ENCODE data around the gene RBMXL3.

Gene RBMXL3

GRCh38 chrX:115174548-115174947 lies 14.7 kb upstream of the RBMXL3 start:
- Histone ChIP-seq H3K4me3 (ENCODE audit: insufficient read depth, low read length, poor library complexity, severe bottlenecking) (no peak overlapping the region), H3K9me2 (replicated peaks; ENCODE audit: insufficient read depth, low read length) (no peaks in the 10 kb centered on the region), H3K27me3 (ENCODE audit: low read length) (no peaks in the 10 kb centered on the region), H3K9ac (ENCODE audit: low read length) (no peak overlapping the region), H2AFZ (ENCODE audit: low read depth, low read length, severe bottlenecking) (no peak overlapping the region), H3K4me2 (ENCODE audit: low read depth, low read length, poor library complexity, severe bottlenecking) (no peak overlapping the region), H3K9me3 (ENCODE audit: insufficient read depth, low read length) (no peaks in the 10 kb centered on the region), H3K79me2 (ENCODE audit: insufficient read depth, low read length) (no peaks in the 10 kb centered on the region), H3F3A (ENCODE audit: insufficient read depth) (no peaks in the 10 kb centered on the region), H3K36me3 (ENCODE audit: low read length) (no peaks in the 10 kb centered on the region), H4K20me1 (ENCODE audit: low read depth, low read length) (no peaks in the 10 kb centered on the region), H3K27ac (ENCODE audit: low read depth, low read length) (no peak overlapping the region)
- TF ChIP-seq EZH2phosphoT487 (conservative IDR thresholded peaks at IDR 0.05; ENCODE audit: low read length) (no peak), CTCF (IDR thresholded peaks at IDR 0.05; ENCODE audit: insufficient read depth, low read length, poor library complexity, severe bottlenecking) (no peak)

GRCh38 chrX:115177932-115178331 lies 11.3 kb upstream of the RBMXL3 start:
- no peak overlapping the region for H3K9ac ChIP-seq (ENCODE audit: low read length)
- no peaks in the 10 kb centered on the region for H3K27me3 ChIP-seq (ENCODE audit: low read length)
- H3K9me3 ChIP-seq (ENCODE audit: insufficient read depth, low read length): no peaks in the 10 kb centered on the region
- H2AFZ ChIP-seq (ENCODE audit: low read depth, low read length, severe bottlenecking): no peak overlapping the region
- H3K36me3 ChIP-seq (ENCODE audit: low read length): no peaks in the 10 kb centered on the region
- H4K20me1 ChIP-seq (ENCODE audit: low read depth, low read length): no peaks in the 10 kb centered on the region
- H3K4me3 ChIP-seq (ENCODE audit: insufficient read depth, low read length, poor library complexity, severe bottlenecking): no peak overlapping the region
- no peak overlapping the region for H3K4me2 ChIP-seq (ENCODE audit: low read depth, low read length, poor library complexity, severe bottlenecking)
- H3K9me2 ChIP-seq (replicated peaks; ENCODE audit: insufficient read depth, low read length): no peaks in the 10 kb centered on the region
- H3K27ac ChIP-seq (ENCODE audit: low read depth, low read length): no peak overlapping the region
- TF ChIP-seq EZH2phosphoT487 (conservative IDR thresholded peaks at IDR 0.05; ENCODE audit: low read length) (no peak), CTCF (IDR thresholded peaks at IDR 0.05; ENCODE audit: insufficient read depth, low read length, poor library complexity, severe bottlenecking) (no peak)
- H3F3A ChIP-seq (ENCODE audit: insufficient read depth): no peaks in the 10 kb centered on the region
- no peaks in the 10 kb centered on the region for H3K79me2 ChIP-seq (ENCODE audit: insufficient read depth, low read length)

GRCh38 chrX:115178473-115178872 lies 10.7 kb upstream of the RBMXL3 start:
- no peaks in the 10 kb centered on the region for H3K79me2 ChIP-seq (ENCODE audit: insufficient read depth, low read length)
- no peaks in the 10 kb centered on the region for H3K36me3 ChIP-seq (ENCODE audit: low read length)
- TF ChIP-seq CTCF (IDR thresholded peaks at IDR 0.05; ENCODE audit: insufficient read depth, low read length, poor library complexity, severe bottlenecking) (no peak), EZH2phosphoT487 (conservative IDR thresholded peaks at IDR 0.05; ENCODE audit: low read length) (no peak)
- H3F3A ChIP-seq (ENCODE audit: insufficient read depth): no peaks in the 10 kb centered on the region
- no peak overlapping the region for H3K4me3 ChIP-seq (ENCODE audit: insufficient read depth, low read length, poor library complexity, severe bottlenecking)
- H3K4me2 ChIP-seq (ENCODE audit: low read depth, low read length, poor library complexity, severe bottlenecking): no peak overlapping the region
- no peaks in the 10 kb centered on the region for H3K9me3 ChIP-seq (ENCODE audit: insufficient read depth, low read length)
- no peaks in the 10 kb centered on the region for H3K9me2 ChIP-seq (replicated peaks; ENCODE audit: insufficient read depth, low read length)
- no peaks in the 10 kb centered on the region for H3K27me3 ChIP-seq (ENCODE audit: low read length)
- H4K20me1 ChIP-seq (ENCODE audit: low read depth, low read length): no peaks in the 10 kb centered on the region
- no peak overlapping the region for H3K9ac ChIP-seq (ENCODE audit: low read length)
- H3K27ac ChIP-seq (ENCODE audit: low read depth, low read length): no peak overlapping the region
- no peak overlapping the region for H2AFZ ChIP-seq (ENCODE audit: low read depth, low read length, severe bottlenecking)
